Fibroblast of lung (primary cell): ENCODE measurements around the gene PRSS12. TPM values are rescaled to one million over a fixed set of nuclear protein-coding genes. Genes with fewer than 3 reads are reported as not detected.
A peak's percentile ranks its signal among the peaks of the same experiment; 100 is the strongest.

Source experiments
- DNase-seq, 2 donors: peaks; one replicate each; pipeline versions ENCODE4 v3.0.0 to v3.0.0-alpha.2; 2010; ENCODE audit warnings: low read depth in 2 of 2
- H2AFZ ChIP-seq: 2 replicates; pipeline ENCODE4 v1.5.1; 2012; ENCODE audit warnings: low read length, control low read depth, inconsistent platforms
- H3K27ac ChIP-seq: 2 replicates; pipeline ENCODE4 v1.5.1; 2011; ENCODE audit warnings: low read length, control low read depth; ENCODE audit not compliant: insufficient read depth
- H3K27me3 ChIP-seq: 2 replicates; pipeline ENCODE4 v1.5.1; 2011; ENCODE audit warnings: mild to moderate bottlenecking, low read length; ENCODE audit not compliant: control insufficient read depth, insufficient read depth
- H3K36me3 ChIP-seq: 2 replicates; pipeline ENCODE4 v1.5.1; 2011; ENCODE audit warnings: low read length; ENCODE audit not compliant: control insufficient read depth, insufficient read depth
- H3K4me1 ChIP-seq: 2 replicates; pipeline ENCODE4 v1.5.1; 2011; ENCODE audit warnings: low read length; ENCODE audit not compliant: control insufficient read depth, insufficient read depth; ENCODE audit errors: extremely low read depth
- H3K4me2 ChIP-seq: 2 replicates; pipeline ENCODE4 v1.5.1; 2011; ENCODE audit warnings: low read length, control low read depth; ENCODE audit not compliant: insufficient read depth; ENCODE audit errors: extremely low read depth
- H3K4me3 ChIP-seq, 4 experiments: fragments of 200-600 bp in 1 of 4; sonication (generic) in 1 of 4; replicated peaks in 1 of 4; 2 replicates each; pipeline ENCODE4 v1.5.1; 2011 to 2016; ENCODE audit warnings: low read length in 4 of 4, low read depth in 3 of 4, mild to moderate bottlenecking in 3 of 4, control low read depth in 2 of 4, inconsistent platforms in 1 of 4, mixed read lengths in 1 of 4; ENCODE audit not compliant: insufficient read depth in 1 of 4; ENCODE audit errors: control extremely low read depth in 1 of 4
- H3K79me2 ChIP-seq: 2 replicates; pipeline ENCODE4 v1.5.1; 2012; ENCODE audit warnings: mild to moderate bottlenecking, low read length, inconsistent platforms; ENCODE audit not compliant: control insufficient read depth, insufficient read depth
- H3K9ac ChIP-seq: 2 replicates; pipeline ENCODE4 v1.5.1; 2011; ENCODE audit warnings: mild to moderate bottlenecking, low read length, control low read depth; ENCODE audit not compliant: insufficient read depth
- H3K9me3 ChIP-seq: 2 replicates; pipeline ENCODE4 v1.5.1; 2012; ENCODE audit warnings: low read depth, low read length; ENCODE audit not compliant: control insufficient read depth, insufficient read depth
- H4K20me1 ChIP-seq: 2 replicates; pipeline ENCODE4 v1.5.1; 2011; ENCODE audit warnings: low read length; ENCODE audit not compliant: control insufficient read depth, insufficient read depth; ENCODE audit errors: extremely low read depth
- EZH2 ChIP-seq: IDR thresholded peaks from 2 replicates; pipeline ENCODE4 v1.5.1; 2012; ENCODE audit warnings: low read length, control low read depth, mild to moderate bottlenecking; ENCODE audit errors: missing control alignments
- polyA plus RNA-seq, 2 donors: library from polyadenylated mRNA; depleted of rRNA in 1 of 2; stranded (reverse) in 1 of 2; unstranded in 1 of 2; fragments of >200 nt; gene quantifications; 2 replicates each; pipeline ENCODE4 v1.2.1, GENCODE V29; 2011 to 2012; ENCODE audit warnings: missing spikeins in 1 of 2
- total RNA-seq: library from RNA; depleted of rRNA; stranded (reverse); fragments of >200 nt; gene quantifications from 2 replicates; pipeline ENCODE4 v1.2.1, GENCODE V29; 2014
- TF ChIP-seq, protein P1 (sequence below), 2 donors: IDR thresholded peaks in 1 of 2; conservative IDR thresholded peaks in 1 of 2; 1 replicate in 1 of 2; 2 replicates in 1 of 2; pipeline ENCODE4 v1.5.1; 2011 to 2012; ENCODE audit warnings: low read length in 2 of 2, control low read depth in 1 of 2, inconsistent platforms in 1 of 2, low read depth in 1 of 2, mild to moderate bottlenecking in 1 of 2

PRSS12 gene
- total and polyA plus RNA-seq, 2 donors (not counting 1 experiment from before 2014, with no cell fraction given), result 59.9 to 104 TPM

DNA sequence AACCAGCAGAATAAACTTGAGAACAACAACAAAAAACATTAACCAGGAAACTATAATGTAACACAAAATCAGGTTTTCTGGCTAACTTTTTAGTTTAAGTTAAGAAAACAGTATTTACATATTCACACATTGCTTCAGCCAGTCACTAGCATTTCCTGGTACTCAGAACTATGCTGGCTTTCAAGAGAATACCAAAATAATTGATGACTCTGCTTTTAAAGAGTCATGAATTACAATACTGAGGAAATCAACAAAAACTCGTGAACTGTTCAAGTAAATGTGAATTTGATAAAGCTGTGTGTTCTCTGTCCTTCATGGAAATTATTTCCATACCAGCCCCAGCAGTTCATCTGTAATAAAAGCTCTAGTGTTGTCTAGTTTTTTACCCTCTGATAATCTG is 27.4 kb downstream of the PRSS12 start:
- peaks cover 2% of the 10 kb centered on the region for H3K36me3 ChIP-seq
- no peaks in the 10 kb centered on the region for H4K20me1 ChIP-seq
- no peaks in the 10 kb centered on the region for H3K79me2 ChIP-seq
- no peak overlapping the region for H3K9ac ChIP-seq
- H3K27me3 ChIP-seq, result no peaks in the 10 kb centered on the region
- H3K9me3 ChIP-seq, result no peaks in the 10 kb centered on the region
- peaks cover 13% of the 10 kb centered on the region for H3K4me1 ChIP-seq
- no peak for TF ChIP-seq EZH2
- TF ChIP-seq, protein P1, sequence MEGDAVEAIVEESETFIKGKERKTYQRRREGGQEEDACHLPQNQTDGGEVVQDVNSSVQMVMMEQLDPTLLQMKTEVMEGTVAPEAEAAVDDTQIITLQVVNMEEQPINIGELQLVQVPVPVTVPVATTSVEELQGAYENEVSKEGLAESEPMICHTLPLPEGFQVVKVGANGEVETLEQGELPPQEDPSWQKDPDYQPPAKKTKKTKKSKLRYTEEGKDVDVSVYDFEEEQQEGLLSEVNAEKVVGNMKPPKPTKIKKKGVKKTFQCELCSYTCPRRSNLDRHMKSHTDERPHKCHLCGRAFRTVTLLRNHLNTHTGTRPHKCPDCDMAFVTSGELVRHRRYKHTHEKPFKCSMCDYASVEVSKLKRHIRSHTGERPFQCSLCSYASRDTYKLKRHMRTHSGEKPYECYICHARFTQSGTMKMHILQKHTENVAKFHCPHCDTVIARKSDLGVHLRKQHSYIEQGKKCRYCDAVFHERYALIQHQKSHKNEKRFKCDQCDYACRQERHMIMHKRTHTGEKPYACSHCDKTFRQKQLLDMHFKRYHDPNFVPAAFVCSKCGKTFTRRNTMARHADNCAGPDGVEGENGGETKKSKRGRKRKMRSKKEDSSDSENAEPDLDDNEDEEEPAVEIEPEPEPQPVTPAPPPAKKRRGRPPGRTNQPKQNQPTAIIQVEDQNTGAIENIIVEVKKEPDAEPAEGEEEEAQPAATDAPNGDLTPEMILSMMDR (conservative IDR thresholded peaks at IDR 0.05 in 1 of 2, IDR thresholded peaks at IDR 0.05 in 1 of 2; ENCODE audit: low read depth in 1 of 2, low read length in 2 of 2), result no peak
- peak overlapping the region; percentile 13 for H3K4me2 ChIP-seq
- no peak for DNase-seq
- H3K4me3 ChIP-seq, result no peak overlapping the region
- no peak overlapping the region for H2AFZ ChIP-seq
- H3K27ac ChIP-seq, result no peak overlapping the region

DNA sequence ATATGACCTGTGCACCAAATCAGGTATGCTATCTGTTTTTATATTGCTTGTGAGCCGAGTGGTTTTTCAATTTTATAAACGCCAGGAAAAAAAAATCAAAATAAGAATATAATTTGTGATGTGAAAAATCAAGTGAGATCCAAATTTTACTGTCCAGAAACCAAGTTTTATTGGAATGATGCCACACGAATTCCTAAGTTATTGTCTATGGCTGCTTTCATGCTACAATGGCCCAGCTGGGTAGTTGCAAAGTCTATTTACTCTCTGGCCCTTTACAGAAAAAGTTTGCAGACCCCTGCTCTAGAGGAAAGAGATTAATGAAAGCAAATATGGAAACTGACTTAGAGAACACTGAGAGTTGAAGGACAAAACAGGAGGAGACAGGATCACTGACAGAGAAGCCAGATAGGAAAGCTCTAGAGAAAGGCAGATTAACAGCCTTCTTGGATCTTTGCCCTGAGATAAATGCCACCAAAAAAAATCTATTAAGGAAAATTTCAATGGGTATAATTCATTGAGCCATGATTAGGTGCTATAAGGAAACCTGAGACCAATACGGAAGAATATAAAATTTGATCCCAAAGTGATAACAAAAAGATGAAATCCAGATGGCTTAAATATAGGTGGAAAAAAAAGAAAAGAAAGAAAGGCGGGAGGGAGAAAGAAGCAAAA is 29.8 kb downstream of the PRSS12 start:
- Histone ChIP-seq H3K4me3 (no peak overlapping the region), H3K27me3 (no peaks in the 10 kb centered on the region), H3K4me1 (peaks cover 8% of the 10 kb centered on the region), H3K27ac (no peak overlapping the region), H3K9me3 (no peaks in the 10 kb centered on the region), H4K20me1 (no peaks in the 10 kb centered on the region), H2AFZ (no peak overlapping the region), H3K36me3 (peaks cover 5% of the 10 kb centered on the region), H3K9ac (no peak overlapping the region), H3K79me2 (no peaks in the 10 kb centered on the region), H3K4me2 (no peak overlapping the region)
- TF ChIP-seq, protein P1 (conservative IDR thresholded peaks at IDR 0.05 in 1 of 2, IDR thresholded peaks at IDR 0.05 in 1 of 2; ENCODE audit: low read depth in 1 of 2, low read length in 2 of 2), result no peak
- TF ChIP-seq EZH2, result no peak
- no peak for DNase-seq

DNA sequence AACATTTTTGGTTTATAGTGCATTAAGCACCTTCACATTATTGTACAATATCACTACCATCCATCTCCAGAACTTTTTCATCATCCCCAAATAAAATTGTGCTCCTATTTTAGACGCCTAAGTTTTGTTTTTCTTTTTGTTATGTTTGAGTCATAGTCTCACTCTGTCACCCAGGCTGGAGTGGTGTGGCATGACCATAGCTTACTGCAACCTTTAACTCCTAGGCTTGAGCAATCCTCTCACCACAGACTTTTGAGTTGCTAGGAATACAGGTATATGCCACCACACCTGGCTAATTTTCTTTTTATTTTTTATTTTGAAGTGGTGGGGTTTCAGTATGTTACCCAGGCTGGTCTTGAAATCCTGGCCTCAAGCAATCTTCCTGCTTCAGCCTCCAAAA is 33.9 kb downstream of the PRSS12 start:
- Histone ChIP-seq H3K27ac (no peak overlapping the region), H3K4me2 (no peak overlapping the region), H3K27me3 (no peaks in the 10 kb centered on the region), H3K79me2 (no peaks in the 10 kb centered on the region), H4K20me1 (no peaks in the 10 kb centered on the region), H2AFZ (no peak overlapping the region), H3K9me3 (no peaks in the 10 kb centered on the region), H3K4me1 (peaks cover 2% of the 10 kb centered on the region), H3K9ac (no peak overlapping the region), H3K4me3 (no peak overlapping the region), H3K36me3 (peaks cover 6% of the 10 kb centered on the region)
- no peak for TF ChIP-seq EZH2
- TF ChIP-seq, protein P1 (conservative IDR thresholded peaks at IDR 0.05 in 1 of 2, IDR thresholded peaks at IDR 0.05 in 1 of 2; ENCODE audit: low read depth in 1 of 2, low read length in 2 of 2), result no peak
- no peak for DNase-seq
